Vagina (tissue), 2 donors: ENCODE measurements around the gene COLEC12. TPM values are rescaled to one million over a fixed set of nuclear protein-coding genes. Genes with fewer than 3 reads are reported as not detected.

Experiments
- DNase-seq, 2 donors: peaks; one replicate each; pipeline ENCODE4 v3.0.0-alpha.2; 2017; ENCODE audit errors: extremely low spot score in 2 of 2
- H3K27ac ChIP-seq: fragments of 200-600 bp; sonication (generic); one replicate; pipeline ENCODE4 v1.5.1; 2019
- H3K27me3 ChIP-seq: fragments of 200-600 bp; sonication (generic); one replicate; pipeline ENCODE4 v1.5.1; 2019
- H3K36me3 ChIP-seq, 2 donors: fragments of 200-600 bp; sonication (generic); one replicate each; pipeline ENCODE4 v1.5.1; 2017 to 2019
- H3K4me1 ChIP-seq: fragments of 200-600 bp; sonication (generic); one replicate; pipeline ENCODE4 v1.5.1; 2019
- H3K4me3 ChIP-seq, 2 donors: fragments of 200-600 bp; sonication (generic); 1 replicate in 1 of 2; 2 replicates in 1 of 2; pipeline ENCODE4 v1.5.1; 2016 to 2019
- H3K9me3 ChIP-seq: fragments of 200-600 bp; sonication (generic); one replicate; pipeline ENCODE4 v1.5.1; 2019
- POLR2A ChIP-seq, 2 donors: fragments of 450-650 bp; IDR thresholded peaks; one replicate each; pipeline ENCODE4 v1.6.1; 2017; ENCODE audit warnings: antibody characterized with exemption in 2 of 2, mild to moderate bottlenecking in 2 of 2, moderate library complexity in 2 of 2
- POLR2AphosphoS5 ChIP-seq, 2 donors: sonication (generic); formaldehyde crosslinking; IDR thresholded peaks; one replicate each; pipeline ENCODE4 v1.9.0; 2017; ENCODE audit warnings: antibody characterized with exemption in 2 of 2, mild to moderate bottlenecking in 2 of 2, low read depth in 1 of 2; ENCODE audit not compliant: insufficient read depth in 1 of 2
- intact Hi-C: fragments of 100-400 bp; cut with DNase I; formaldehyde crosslinking; loops from one replicate; pipeline ENCODE4 v1.15.1; 2023
- total RNA-seq: library from RNA; depleted of rRNA; stranded (reverse); fragments of >200 nt; gene quantifications from one replicate; pipeline ENCODE4 v1.2.3, GENCODE V29; 2016
- TF ChIP-seq, protein P1 (sequence below), 3 experiments: fragments of 450-650 bp in 2 of 3; fragments of 200-600 bp in 1 of 3; sonication (generic) in 1 of 3; IDR thresholded peaks; one replicate each; pipeline ENCODE4 v1.5.1; 2017 to 2019; ENCODE audit warnings: antibody characterized with exemption in 3 of 3, mild to moderate bottlenecking in 2 of 3, moderate library complexity in 2 of 3

The COLEC12 gene
- total RNA-seq, 1 donor from 2014 or later: 18.9 TPM

DNA sequence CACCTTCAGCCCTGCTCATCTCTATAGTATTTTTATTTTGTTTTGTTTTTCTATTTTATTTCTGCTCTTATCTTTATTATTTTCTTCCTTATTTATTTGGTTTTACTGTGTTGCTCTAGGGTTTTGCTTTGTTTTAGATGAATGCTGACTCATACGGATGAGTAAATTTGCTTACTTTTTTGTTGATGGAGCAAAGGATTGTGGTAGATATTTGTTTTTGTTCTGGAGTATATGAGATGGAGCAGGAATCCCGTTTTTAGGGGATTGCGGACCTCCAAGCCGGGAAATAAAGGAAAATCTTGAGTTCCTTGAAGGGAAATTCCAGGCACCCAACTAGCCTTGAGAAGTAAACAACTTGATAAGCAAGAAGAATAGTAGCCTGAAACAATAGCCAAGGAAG, 15.3 kb upstream of the COLEC12 start:
- Histone ChIP-seq H3K27me3 (no peaks in the 10 kb centered on the region), H3K36me3 (no peaks in the 10 kb centered on the region), H3K27ac (no peak overlapping the region), H3K4me3 (no peak overlapping the region), H3K4me1 (peaks cover 9% of the 10 kb centered on the region), H3K9me3 (no peaks in the 10 kb centered on the region)
- TF ChIP-seq, protein P1, sequence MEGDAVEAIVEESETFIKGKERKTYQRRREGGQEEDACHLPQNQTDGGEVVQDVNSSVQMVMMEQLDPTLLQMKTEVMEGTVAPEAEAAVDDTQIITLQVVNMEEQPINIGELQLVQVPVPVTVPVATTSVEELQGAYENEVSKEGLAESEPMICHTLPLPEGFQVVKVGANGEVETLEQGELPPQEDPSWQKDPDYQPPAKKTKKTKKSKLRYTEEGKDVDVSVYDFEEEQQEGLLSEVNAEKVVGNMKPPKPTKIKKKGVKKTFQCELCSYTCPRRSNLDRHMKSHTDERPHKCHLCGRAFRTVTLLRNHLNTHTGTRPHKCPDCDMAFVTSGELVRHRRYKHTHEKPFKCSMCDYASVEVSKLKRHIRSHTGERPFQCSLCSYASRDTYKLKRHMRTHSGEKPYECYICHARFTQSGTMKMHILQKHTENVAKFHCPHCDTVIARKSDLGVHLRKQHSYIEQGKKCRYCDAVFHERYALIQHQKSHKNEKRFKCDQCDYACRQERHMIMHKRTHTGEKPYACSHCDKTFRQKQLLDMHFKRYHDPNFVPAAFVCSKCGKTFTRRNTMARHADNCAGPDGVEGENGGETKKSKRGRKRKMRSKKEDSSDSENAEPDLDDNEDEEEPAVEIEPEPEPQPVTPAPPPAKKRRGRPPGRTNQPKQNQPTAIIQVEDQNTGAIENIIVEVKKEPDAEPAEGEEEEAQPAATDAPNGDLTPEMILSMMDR (IDR thresholded peaks at IDR 0.05): no peak
- TF ChIP-seq POLR2A (IDR thresholded peaks at IDR 0.05): no peak
- no peak for DNase-seq
- intact Hi-C loops: no loop called here

DNA sequence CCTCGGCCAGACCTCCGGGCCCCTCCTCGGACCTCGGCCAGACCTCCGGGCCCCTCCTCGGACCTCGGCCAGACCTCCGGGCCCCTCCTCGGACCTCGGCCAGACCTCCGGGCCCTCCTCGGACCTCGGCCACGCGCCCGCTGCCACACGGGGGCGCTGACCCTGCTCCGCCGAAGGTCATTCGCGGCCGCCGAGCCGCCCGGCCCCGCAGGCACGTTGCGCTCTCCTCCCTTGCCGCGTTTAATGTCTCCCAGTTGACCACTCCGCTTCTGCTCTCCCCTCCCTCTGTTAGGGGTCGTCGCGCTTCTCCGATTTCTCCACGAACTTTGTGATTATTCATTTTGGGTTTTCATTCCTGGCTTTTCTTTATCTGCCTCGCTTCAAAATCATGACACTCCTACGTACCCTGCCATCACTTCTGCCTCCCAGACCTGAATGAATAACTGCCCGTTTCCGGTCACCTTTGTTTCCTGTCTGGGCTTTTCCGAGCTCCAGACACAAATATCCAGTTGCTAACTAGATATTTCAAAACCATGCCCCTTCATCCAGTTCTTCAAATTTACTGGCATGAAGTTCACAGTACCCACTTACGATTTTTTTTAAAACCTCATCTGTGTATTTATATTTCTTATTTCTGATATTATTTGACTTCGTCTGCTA, 14.8 kb upstream of the COLEC12 start:
- no peak overlapping the region for H3K4me3 ChIP-seq
- intact Hi-C loops: no loop called here
- no peaks in the 10 kb centered on the region for H3K9me3 ChIP-seq
- TF ChIP-seq, protein P1 (IDR thresholded peaks at IDR 0.05): no peak
- no peaks in the 10 kb centered on the region for H3K27me3 ChIP-seq
- no peaks in the 10 kb centered on the region for H3K36me3 ChIP-seq
- H3K27ac ChIP-seq: no peak overlapping the region
- H3K4me1 ChIP-seq: peaks cover 9% of the 10 kb centered on the region
- no peak for DNase-seq

DNA sequence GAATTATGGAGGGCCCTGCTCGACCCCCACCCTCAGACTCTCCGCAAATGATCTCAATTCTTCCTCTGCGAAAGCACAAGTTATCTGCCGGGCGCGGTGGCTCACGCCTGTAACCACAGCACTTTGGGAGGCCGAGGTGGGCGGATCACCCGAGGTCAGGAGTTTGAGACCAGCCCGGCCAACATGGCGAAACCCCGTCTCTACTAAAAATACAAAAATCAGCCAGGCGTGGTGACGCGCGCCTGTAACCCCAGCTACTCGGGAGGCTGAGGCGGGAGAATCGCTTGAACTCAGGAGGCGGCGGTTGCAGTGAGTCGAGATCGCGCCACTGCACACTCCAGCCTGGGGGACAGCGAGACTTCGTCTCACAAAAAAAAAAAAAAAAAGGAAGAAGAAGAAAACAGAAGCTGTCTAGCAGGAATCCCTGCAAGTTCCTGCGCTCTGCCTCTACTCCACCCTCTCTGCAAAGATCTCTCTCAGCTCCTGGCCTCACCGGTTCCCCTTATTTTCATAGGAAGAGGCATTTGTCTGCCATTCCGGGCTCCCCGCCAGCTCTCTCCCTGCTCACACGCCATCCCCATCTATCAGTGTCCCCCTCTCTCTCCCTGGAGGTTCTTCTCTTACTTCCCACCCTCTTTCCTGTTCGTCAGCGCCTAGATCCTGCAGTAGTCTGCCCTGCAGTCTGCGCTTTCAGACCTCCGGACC, 13.5 kb upstream of the COLEC12 start:
- Histone ChIP-seq H3K9me3 (no peaks in the 10 kb centered on the region), H3K4me1 (peaks cover 8% of the 10 kb centered on the region), H3K4me3 (no peak overlapping the region), H3K27me3 (no peaks in the 10 kb centered on the region), H3K36me3 (no peaks in the 10 kb centered on the region), H3K27ac (no peak overlapping the region)
- no peak for DNase-seq
- intact Hi-C loops: no loop called here
- TF ChIP-seq POLR2A (IDR thresholded peaks at IDR 0.05) (no peak), POLR2AphosphoS5 (IDR thresholded peaks at IDR 0.05; ENCODE audit: insufficient read depth in 1 of 2, low read depth in 1 of 2) (no peak)
- TF ChIP-seq, protein P1 (IDR thresholded peaks at IDR 0.05): no peak

DNA sequence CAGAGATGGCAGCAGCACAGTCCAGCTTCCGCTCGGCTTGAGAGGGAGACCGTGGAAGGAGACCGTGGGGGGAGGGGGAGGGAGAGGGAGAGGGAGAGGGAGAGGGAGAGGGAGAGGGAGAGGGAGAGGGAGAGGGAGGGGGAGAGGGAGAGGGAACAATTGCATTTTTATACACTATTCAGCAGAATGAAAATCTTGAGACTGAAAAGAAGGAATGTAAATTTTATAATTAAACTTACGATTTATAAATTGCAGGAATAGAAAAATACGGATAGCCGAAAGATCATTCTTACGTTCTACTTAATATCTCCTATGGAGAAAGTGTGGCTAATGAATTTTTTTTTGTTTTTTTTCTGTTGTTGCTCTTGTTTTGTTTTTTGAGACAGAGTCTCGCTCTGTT, 12.5 kb upstream of the COLEC12 start:
- intact Hi-C loops: no loop called here
- no peak for DNase-seq
- H3K9me3 ChIP-seq: no peaks in the 10 kb centered on the region
- H3K36me3 ChIP-seq: no peaks in the 10 kb centered on the region
- no peak overlapping the region for H3K4me3 ChIP-seq
- no peaks in the 10 kb centered on the region for H3K27me3 ChIP-seq
- TF ChIP-seq POLR2A (IDR thresholded peaks at IDR 0.05) (no peak), POLR2AphosphoS5 (IDR thresholded peaks at IDR 0.05; ENCODE audit: insufficient read depth in 1 of 2, low read depth in 1 of 2) (no peak)
- TF ChIP-seq, protein P1 (IDR thresholded peaks at IDR 0.05): no peak
- H3K4me1 ChIP-seq: no peaks in the 10 kb centered on the region
- H3K27ac ChIP-seq: no peak overlapping the region

DNA sequence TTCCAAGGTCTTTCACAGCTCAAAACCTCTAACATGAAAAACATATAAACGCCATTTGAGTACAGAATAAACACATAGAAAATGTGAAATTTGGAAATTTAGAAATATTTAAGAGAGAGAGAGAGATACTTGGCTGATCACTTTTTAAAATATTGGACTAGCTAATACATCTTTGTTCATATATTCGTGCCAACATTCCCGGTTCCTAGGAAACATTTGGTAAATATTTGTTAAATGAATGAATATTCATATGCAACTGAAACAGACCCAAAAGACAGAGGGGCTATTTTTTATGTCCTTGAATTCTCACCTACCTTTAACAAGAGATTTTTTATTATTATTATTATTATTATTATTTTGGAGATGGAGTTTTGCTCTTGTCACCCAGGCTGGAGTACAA, 8.3 kb upstream of the COLEC12 start:
- Histone ChIP-seq H3K9me3 (no peaks in the 10 kb centered on the region), H3K4me1 (no peaks in the 10 kb centered on the region), H3K36me3 (no peaks in the 10 kb centered on the region), H3K4me3 (no peak overlapping the region), H3K27ac (no peak overlapping the region), H3K27me3 (no peaks in the 10 kb centered on the region)
- TF ChIP-seq POLR2A (IDR thresholded peaks at IDR 0.05) (no peak), POLR2AphosphoS5 (IDR thresholded peaks at IDR 0.05; ENCODE audit: insufficient read depth in 1 of 2, low read depth in 1 of 2) (no peak)
- TF ChIP-seq, protein P1 (IDR thresholded peaks at IDR 0.05): no peak
- intact Hi-C loops: no loop called here
- DNase-seq: no peak
